Loucy (cell line): ENCODE data around the gene TRIM67.

Experiments used
- CTCF ChIP-seq: fragments of 200-600 bp; sonication (generic); conservative IDR thresholded peaks from 2 replicates; pipeline ENCODE4 v1.5.1; 2014; ENCODE audit warnings: mild to moderate bottlenecking, antibody characterized with exemption, low read length
- EZH2phosphoT487 ChIP-seq: fragments of 200-600 bp; IDR thresholded peaks from 2 replicates; pipeline ENCODE4 v1.6.1; 2018; ENCODE audit warnings: antibody characterized with exemption, mild to moderate bottlenecking, moderate library complexity, borderline replicate concordance

DNA sequence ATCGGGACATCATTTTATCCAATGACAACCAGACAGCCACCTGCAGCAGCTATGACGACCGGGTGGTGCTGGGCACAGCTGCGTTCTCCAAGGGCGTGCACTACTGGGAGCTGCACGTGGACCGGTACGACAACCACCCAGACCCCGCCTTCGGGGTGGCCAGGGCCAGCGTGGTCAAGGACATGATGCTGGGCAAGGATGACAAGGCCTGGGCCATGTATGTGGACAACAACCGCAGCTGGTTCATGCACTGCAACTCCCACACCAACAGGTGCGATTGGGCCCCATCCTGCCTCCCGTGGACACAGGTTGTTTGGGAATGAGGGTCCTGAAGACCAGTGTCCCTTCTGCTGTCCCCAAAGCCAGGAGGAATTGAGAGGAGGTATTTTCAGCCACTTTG lies 47.1 kb downstream of the TRIM67 start:
- no peak for TF ChIP-seq CTCF
- no peak for TF ChIP-seq EZH2phosphoT487
